ENCODE measurements around the gene ARL5A. TPM values are rescaled to one million over a fixed set of nuclear protein-coding genes. Genes with fewer than 3 reads are reported as not detected.

The ARL5A gene
- total and polyA plus RNA-seq, 2 of the 4 experiments (the other 2 are of a cell fraction) = 22.3 to 45.5 TPM

DNA sequence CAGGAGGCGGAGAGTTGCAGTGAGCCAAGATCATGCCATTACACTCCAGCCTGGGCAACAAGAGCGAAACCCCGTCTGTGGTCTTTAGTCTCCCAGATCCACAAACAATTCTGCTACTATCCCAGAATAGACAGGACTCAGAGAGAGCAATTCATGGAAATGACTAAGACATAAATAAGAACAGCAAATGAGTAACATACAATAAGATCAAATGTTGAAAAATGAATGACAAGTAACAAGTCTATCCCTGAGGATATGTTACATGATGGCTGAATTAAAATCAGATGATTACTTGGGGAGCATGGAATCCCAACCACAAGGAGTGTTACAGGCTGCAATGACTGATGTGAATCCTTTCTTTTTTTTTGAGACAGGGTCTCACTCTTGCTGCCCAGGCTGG, 10.3 kb downstream of the ARL5A start:
- Histone ChIP-seq H3K4me1 (ENCODE audit: control insufficient read depth, insufficient read depth, low read length) (no peaks in the 10 kb centered on the region), H2AFZ (replicated peaks; ENCODE audit: low read length, poor library complexity) (no peak overlapping the region), H2BK15ac (ENCODE audit: low read depth, low read length) (no peak overlapping the region), H3K23ac (ENCODE audit: low read depth, low read length) (no peak overlapping the region), H2BK120ac (ENCODE audit: low read depth, low read length) (no peak overlapping the region), H3K9me3 (ENCODE audit: control insufficient read depth, insufficient read depth, low read length) (no peaks in the 10 kb centered on the region), H4K8ac (ENCODE audit: low read depth in 2 of 2, low read length in 2 of 2) (no peak overlapping the region), H4K5ac (ENCODE audit: low read depth, low read length) (no peak overlapping the region), H3K56ac (ENCODE audit: extremely low read depth, insufficient read depth, low read length) (no peak overlapping the region), H4K91ac (ENCODE audit: insufficient read depth, low read depth, low read length) (no peak overlapping the region), H2AK5ac (ENCODE audit: low read depth, low read length) (no peak overlapping the region), H3K14ac (replicated peaks; ENCODE audit: low read depth, low read length) (no peak overlapping the region), H3K79me1 (ENCODE audit: low read depth in 1 of 2, low read length in 2 of 2) (peaks cover 21 to 49% of the 10 kb centered on the region in 2 experiments), H2AK9ac (replicated peaks; ENCODE audit: low read depth, low read length, poor library complexity) (no peak overlapping the region), H3K4me3 (ENCODE audit: insufficient read depth, low read depth, low read length) (no peak overlapping the region), H4K20me1 (ENCODE audit: insufficient read depth, low read length) (peaks cover 40% of the 10 kb centered on the region; the same call in 1 of the 2 replicates), H2BK5ac (ENCODE audit: low read depth, low read length, poor library complexity, severe bottlenecking) (no peak overlapping the region), H3K4me2 (ENCODE audit: low read depth, low read length) (no peak overlapping the region), H3K9ac (ENCODE audit: low read depth, low read length) (no peak overlapping the region), H3K4ac (ENCODE audit: low read depth, low read length) (no peak overlapping the region), H3K27me3 (ENCODE audit: control insufficient read depth, insufficient read depth, low read length) (no peaks in the 10 kb centered on the region), H3K9me1 (ENCODE audit: insufficient read depth, low read length) (no peaks in the 10 kb centered on the region), H2BK20ac (ENCODE audit: low read depth, low read length) (no peak overlapping the region), H3K27ac (ENCODE audit: insufficient read depth, low read length) (no peak overlapping the region), H3K36me3 (ENCODE audit: control insufficient read depth, insufficient read depth, low read length) (peaks cover 6% of the 10 kb centered on the region; the same call in 1 of the 2 replicates), H3K18ac (ENCODE audit: low read depth, low read length) (no peak overlapping the region)
- intact Hi-C loops (cut with micrococcal nuclease) = no loop called here
- no TSS peak for BruUV-seq (replicated peaks)
- dilution Hi-C loops (cut with HindIII; ENCODE audit: low sequenced_read_pairs, unreplicated experiment) = no loop called here
- CTCF ChIA-PET = no interaction called here
- TF ChIP-seq SMC3 (IDR thresholded peaks at IDR 0.05; ENCODE audit: low read depth, low read length) = no peak
- TF ChIP-seq, protein P1, sequence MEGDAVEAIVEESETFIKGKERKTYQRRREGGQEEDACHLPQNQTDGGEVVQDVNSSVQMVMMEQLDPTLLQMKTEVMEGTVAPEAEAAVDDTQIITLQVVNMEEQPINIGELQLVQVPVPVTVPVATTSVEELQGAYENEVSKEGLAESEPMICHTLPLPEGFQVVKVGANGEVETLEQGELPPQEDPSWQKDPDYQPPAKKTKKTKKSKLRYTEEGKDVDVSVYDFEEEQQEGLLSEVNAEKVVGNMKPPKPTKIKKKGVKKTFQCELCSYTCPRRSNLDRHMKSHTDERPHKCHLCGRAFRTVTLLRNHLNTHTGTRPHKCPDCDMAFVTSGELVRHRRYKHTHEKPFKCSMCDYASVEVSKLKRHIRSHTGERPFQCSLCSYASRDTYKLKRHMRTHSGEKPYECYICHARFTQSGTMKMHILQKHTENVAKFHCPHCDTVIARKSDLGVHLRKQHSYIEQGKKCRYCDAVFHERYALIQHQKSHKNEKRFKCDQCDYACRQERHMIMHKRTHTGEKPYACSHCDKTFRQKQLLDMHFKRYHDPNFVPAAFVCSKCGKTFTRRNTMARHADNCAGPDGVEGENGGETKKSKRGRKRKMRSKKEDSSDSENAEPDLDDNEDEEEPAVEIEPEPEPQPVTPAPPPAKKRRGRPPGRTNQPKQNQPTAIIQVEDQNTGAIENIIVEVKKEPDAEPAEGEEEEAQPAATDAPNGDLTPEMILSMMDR (conservative IDR thresholded peaks at IDR 0.05; ENCODE audit: low read depth, low read length) = no peak
- no peak for TF ChIP-seq CHD1 (IDR thresholded peaks at IDR 0.05; ENCODE audit: low read depth, low read length)
- no peak for TF ChIP-seq RFX5 (IDR thresholded peaks at IDR 0.05; ENCODE audit: low read depth, low read length)
- TF ChIP-seq BHLHE40 (IDR thresholded peaks at IDR 0.05; ENCODE audit: low read depth, low read length) = no peak
- no peak for TF ChIP-seq RCOR1 (IDR thresholded peaks at IDR 0.05; ENCODE audit: insufficient replicate concordance, low read length)
- TF ChIP-seq RAD21 (IDR thresholded peaks at IDR 0.05; ENCODE audit: low read length) = no peak
- TF ChIP-seq, protein P2, sequence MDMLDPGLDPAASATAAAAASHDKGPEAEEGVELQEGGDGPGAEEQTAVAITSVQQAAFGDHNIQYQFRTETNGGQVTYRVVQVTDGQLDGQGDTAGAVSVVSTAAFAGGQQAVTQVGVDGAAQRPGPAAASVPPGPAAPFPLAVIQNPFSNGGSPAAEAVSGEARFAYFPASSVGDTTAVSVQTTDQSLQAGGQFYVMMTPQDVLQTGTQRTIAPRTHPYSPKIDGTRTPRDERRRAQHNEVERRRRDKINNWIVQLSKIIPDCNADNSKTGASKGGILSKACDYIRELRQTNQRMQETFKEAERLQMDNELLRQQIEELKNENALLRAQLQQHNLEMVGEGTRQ (IDR thresholded peaks at IDR 0.05; ENCODE audit: low read depth, low read length) = no peak
- TF ChIP-seq FOS (IDR thresholded peaks at IDR 0.05; ENCODE audit: low read depth, low read length) = no peak
- no peak for TF ChIP-seq NFE2L2 (IDR thresholded peaks at IDR 0.05; ENCODE audit: low read depth, low read length)
- no peak for TF ChIP-seq MAFK (IDR thresholded peaks at IDR 0.05; ENCODE audit: low read depth, low read length)
- TF ChIP-seq, protein P3, sequence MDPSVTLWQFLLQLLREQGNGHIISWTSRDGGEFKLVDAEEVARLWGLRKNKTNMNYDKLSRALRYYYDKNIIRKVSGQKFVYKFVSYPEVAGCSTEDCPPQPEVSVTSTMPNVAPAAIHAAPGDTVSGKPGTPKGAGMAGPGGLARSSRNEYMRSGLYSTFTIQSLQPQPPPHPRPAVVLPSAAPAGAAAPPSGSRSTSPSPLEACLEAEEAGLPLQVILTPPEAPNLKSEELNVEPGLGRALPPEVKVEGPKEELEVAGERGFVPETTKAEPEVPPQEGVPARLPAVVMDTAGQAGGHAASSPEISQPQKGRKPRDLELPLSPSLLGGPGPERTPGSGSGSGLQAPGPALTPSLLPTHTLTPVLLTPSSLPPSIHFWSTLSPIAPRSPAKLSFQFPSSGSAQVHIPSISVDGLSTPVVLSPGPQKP (IDR thresholded peaks at IDR 0.05; ENCODE audit: borderline replicate concordance, low read depth, low read length) = no peak
- no peak for TF ChIP-seq CEBPB (IDR thresholded peaks at IDR 0.05; ENCODE audit: low read depth, low read length)
- TF ChIP-seq POLR2A (IDR thresholded peaks at IDR 0.05; ENCODE audit: low read depth, low read length) = no peak
- no peak for TF ChIP-seq MXI1 (IDR thresholded peaks at IDR 0.05; ENCODE audit: borderline replicate concordance, low read depth, low read length)
- TF ChIP-seq MAZ (IDR thresholded peaks at IDR 0.05; ENCODE audit: borderline replicate concordance, low read depth, low read length) = no peak
- 100% methylated on average over 3 of the region's 3 CpGs; no CpG with 5 or more reads in 1 of the 2 experiments for WGBS, 2 experiments (ENCODE audit: extremely low coverage in 2 of 2, insufficient read length in 1 of 2)
- in situ Hi-C loops (cut with MboI; ENCODE audit: low sequenced_read_pairs) = no loop called here
- POLR2A ChIA-PET (ENCODE audit: unreplicated experiment) = no interaction called here
- DNase-seq (no peak), ATAC-seq (ENCODE audit: low read depth) (no peak)

Measured in IMR-90 (cell line).